Activated T-cell treated with anti-CD3 and anti-CD28 coated beads, Interleukin-2, amount 50 U/mL, for 24 hours (primary cell): Measurements from ENCODE around the gene APBA1.

Source experiments
- DNase-seq: peaks from one replicate; pipeline ENCODE4 v3.0.0-alpha.2; 2020
- H3K27ac Mint-ChIP-seq: 2 replicates; pipeline ENCODE4 v1.8.0; 2020; ENCODE audit warnings: mild to moderate bottlenecking, mixed read lengths
- H3K27me3 Mint-ChIP-seq: 2 replicates; pipeline ENCODE4 v1.8.0; 2020; ENCODE audit warnings: mixed read lengths
- H3K36me3 Mint-ChIP-seq: 2 replicates; pipeline ENCODE4 v1.8.0; 2020; ENCODE audit warnings: low read depth, mixed read lengths
- H3K4me1 Mint-ChIP-seq: 2 replicates; pipeline ENCODE4 v1.8.0; 2020; ENCODE audit warnings: low read depth, mixed read lengths
- H3K4me3 Mint-ChIP-seq: 2 replicates; pipeline ENCODE4 v1.8.0; 2020; ENCODE audit warnings: mild to moderate bottlenecking, moderate library complexity, mixed read lengths
- H3K9me3 Mint-ChIP-seq: 2 replicates; pipeline ENCODE4 v1.8.0; 2020; ENCODE audit warnings: mixed read lengths

Gene APBA1

GRCh38 chr9:69519470-69520240 is 152.5 kb downstream of the APBA1 start:
- Mint-ChIP-seq H3K36me3 (no peaks in the 10 kb centered on the region), H3K27me3 (peaks cover 4% of the 10 kb centered on the region), H3K4me1 (peaks cover 3% of the 10 kb centered on the region), H3K9me3 (peaks cover 3% of the 10 kb centered on the region), H3K4me3 (no peak overlapping the region), H3K27ac (no peak overlapping the region)
- no peak for DNase-seq

DNA sequence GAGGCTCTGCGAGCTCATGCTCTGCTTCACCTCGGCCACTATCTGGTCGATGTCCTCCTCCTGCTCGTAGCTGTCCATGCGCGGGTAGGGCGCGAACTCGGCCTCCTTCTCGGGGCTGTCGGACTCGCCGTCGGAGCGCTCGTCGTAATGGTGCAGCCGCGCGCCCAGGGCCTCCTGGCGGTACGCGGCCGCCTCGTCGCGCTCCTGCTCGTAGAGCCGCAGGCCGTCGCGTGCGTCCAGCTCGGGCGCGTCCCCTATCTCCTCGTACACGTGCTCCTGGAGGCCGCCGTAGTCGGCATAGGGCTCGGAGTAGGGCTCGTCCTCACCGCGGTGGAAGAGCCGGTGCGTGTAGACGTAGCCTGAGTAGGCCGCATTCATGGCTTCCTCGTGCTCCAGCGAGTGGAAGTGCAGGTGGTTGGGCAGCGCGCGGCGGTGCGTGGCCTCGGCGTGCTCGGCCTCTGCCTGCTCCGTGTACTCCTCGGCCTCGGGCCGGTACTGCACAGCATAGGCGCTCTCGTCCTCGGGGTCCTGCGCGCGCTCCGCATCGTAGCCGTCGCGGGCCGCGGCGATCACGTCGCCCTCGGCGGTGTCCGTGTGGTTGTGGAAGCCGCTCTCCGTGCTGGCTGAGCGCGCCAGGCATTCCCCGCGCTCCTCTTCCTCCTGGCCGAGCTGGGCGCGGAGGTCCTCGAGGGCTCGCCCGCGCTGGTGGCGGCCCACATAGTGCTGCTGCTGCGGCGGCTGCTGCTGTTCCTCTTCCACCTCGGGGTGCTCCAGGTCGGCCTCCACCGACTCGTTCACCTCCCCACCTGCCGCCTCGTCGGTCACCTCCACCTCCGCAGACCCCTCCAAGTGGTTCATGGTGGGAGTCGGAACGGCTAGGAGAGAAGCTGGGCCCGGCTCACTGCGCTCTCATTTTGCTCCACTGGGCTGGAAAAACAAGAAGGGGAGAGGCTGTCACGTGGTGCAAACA is 155.5 kb downstream of the APBA1 start:
- Mint-ChIP-seq H3K4me3 (no peak overlapping the region), H3K36me3 (no peaks in the 10 kb centered on the region), H3K27me3 (peaks cover 4% of the 10 kb centered on the region), H3K4me1 (peaks cover 3% of the 10 kb centered on the region), H3K9me3 (no peaks in the 10 kb centered on the region), H3K27ac (no peak overlapping the region)
- DNase-seq: no peak

- no peak for DNase-seq
- H3K4me3 Mint-ChIP-seq: no peak overlapping the region
- no peaks in the 10 kb centered on the region for H3K9me3 Mint-ChIP-seq
- peaks cover 3% of the 10 kb centered on the region for H3K4me1 Mint-ChIP-seq
- H3K36me3 Mint-ChIP-seq: no peaks in the 10 kb centered on the region
- peaks cover 3% of the 10 kb centered on the region for H3K27me3 Mint-ChIP-seq
- no peak overlapping the region for H3K27ac Mint-ChIP-seq
These were observed 156.4 kb downstream of the APBA1 start for GRCh38 chr9:69515810-69516209.

DNA sequence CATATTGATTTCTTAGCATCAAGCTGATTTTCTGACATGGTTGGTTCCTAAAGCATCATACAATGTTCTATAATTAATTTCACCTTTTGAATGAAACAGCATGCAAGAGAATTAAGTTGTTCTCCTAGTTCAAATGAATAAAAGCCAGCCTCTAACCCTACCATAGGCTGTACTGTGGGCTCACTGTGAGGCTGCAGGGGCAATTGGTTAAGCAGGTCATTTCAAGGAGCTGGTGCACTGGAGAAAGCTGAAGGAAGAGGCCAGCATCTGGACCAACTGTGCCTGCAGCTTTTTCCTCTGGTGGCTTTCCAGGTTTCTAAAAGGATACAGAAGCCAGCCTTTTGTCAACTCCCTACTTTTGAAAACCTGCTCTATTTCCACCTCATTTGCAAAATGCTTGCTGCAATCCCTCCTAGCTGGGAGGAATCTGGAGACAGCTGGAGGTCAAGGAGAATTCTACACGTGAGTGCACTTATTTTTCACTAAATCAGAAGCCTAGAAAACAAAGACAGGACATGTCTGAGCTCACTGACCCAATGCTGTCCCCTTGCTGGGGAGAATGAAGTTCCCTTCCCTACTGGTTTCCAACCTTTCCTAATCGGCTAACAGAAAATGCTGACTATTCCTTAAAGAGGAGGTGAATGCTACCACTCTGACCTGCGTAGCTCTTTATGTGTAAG is 158.9 kb downstream of the APBA1 start:
- Mint-ChIP-seq H3K4me1 (no peaks in the 10 kb centered on the region), H3K4me3 (no peak overlapping the region), H3K27me3 (no peaks in the 10 kb centered on the region), H3K27ac (no peak overlapping the region), H3K36me3 (no peaks in the 10 kb centered on the region), H3K9me3 (no peaks in the 10 kb centered on the region)
- no peak for DNase-seq

GRCh38 chr9:69504058-69504457 is 168.1 kb downstream of the APBA1 start:
- Mint-ChIP-seq H3K4me1 (peaks cover 4% of the 10 kb centered on the region), H3K4me3 (no peak overlapping the region), H3K27ac (no peak overlapping the region), H3K9me3 (no peaks in the 10 kb centered on the region), H3K36me3 (no peaks in the 10 kb centered on the region), H3K27me3 (no peaks in the 10 kb centered on the region)
- DNase-seq: no peak

DNA sequence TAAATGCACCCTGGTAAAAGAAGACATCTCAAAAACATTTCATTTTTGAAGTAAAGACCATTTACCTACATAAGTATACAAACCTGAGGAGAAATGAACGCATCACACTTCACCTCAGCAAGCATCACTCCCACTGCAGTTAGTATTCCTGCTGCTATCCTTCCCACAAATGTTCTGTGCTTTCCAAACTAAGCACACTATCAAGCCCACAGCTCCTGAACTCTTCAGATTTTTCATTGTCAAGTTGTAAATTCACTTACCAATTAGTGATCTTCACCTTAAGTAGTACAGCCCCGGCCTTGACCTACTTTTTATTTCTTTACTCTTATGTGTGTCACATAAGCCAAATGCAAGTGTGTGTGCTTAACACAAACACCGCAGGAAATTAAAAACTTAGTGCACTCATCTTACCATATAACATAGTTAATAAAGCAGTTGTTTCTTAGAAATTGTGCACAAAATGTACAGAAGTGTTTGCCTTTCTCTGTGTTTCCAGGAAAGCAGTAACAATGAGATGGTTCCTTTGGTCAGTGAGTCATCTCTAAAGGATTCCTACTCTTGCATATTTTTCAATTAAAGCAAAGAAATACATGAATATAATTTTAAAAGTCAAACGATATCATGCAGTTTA is 169.4 kb downstream of the APBA1 start:
- Mint-ChIP-seq H3K36me3 (no peaks in the 10 kb centered on the region), H3K27ac (no peak overlapping the region), H3K9me3 (no peaks in the 10 kb centered on the region)

DNA sequence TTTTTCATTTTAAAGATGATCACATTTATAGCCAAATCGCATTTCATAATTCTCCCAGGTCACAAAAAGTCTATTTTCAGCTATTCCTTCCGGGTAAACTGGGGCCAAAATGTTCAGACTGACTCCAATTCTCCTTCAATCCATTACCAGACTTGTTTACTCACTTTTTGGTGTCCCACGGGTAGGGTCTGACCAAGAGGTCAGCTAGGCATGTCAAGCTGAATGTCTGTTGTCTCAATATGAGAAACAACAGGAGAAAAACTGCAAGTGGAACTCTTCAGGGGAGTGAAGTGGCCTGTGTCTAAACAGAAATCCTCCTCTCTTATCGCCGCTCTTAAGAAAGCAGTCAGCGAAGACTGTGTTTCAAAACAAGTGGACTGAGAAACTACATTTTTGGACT is 171.3 kb downstream of the APBA1 start:
- DNase-seq: no peak
- Mint-ChIP-seq H3K36me3 (no peaks in the 10 kb centered on the region), H3K27me3 (no peaks in the 10 kb centered on the region), H3K27ac (no peak overlapping the region), H3K4me1 (peaks cover 9% of the 10 kb centered on the region), H3K4me3 (no peak overlapping the region), H3K9me3 (no peaks in the 10 kb centered on the region)

More for the DNA sequence above, 169.4 kb downstream of the APBA1 start:
- peaks cover 4% of the 10 kb centered on the region for H3K4me1 Mint-ChIP-seq
- DNase-seq: no peak
- H3K4me3 Mint-ChIP-seq: no peak overlapping the region
- H3K27me3 Mint-ChIP-seq: no peaks in the 10 kb centered on the region

- no peak for DNase-seq
- Mint-ChIP-seq H3K27me3 (no peaks in the 10 kb centered on the region), H3K27ac (no peak overlapping the region), H3K9me3 (no peaks in the 10 kb centered on the region), H3K4me1 (peaks cover 9% of the 10 kb centered on the region), H3K36me3 (no peaks in the 10 kb centered on the region), H3K4me3 (no peak overlapping the region)
These were observed 172.2 kb downstream of the APBA1 start for GRCh38 chr9:69499959-69500358.

DNA sequence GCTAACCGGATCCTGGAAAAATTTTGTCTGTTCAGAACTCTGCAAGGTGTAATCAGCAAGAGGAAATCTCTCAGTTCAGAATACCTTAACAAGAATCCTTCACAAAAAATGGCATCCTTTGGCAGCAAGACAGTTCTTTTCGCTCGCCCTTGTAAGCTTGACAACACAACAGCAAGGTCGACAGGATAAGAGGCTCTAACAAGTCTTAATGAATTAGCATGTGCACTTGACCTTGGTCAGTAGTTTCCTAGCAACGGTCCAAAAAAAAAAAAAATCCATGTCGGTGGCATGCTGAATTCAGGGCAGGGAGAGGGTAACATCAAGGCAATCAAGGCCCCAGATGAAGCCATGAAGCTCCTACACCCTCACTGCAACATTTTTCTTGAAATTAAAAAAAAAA is 172.8 kb downstream of the APBA1 start:
- DNase-seq: no peak
- Mint-ChIP-seq H3K4me1 (peaks cover 9% of the 10 kb centered on the region), H3K9me3 (no peaks in the 10 kb centered on the region), H3K27me3 (no peaks in the 10 kb centered on the region), H3K27ac (no peak overlapping the region), H3K4me3 (no peak overlapping the region), H3K36me3 (no peaks in the 10 kb centered on the region)

- DNase-seq: no peak
- no peaks in the 10 kb centered on the region for H3K27me3 Mint-ChIP-seq
- no peak overlapping the region for H3K4me3 Mint-ChIP-seq
- H3K36me3 Mint-ChIP-seq: no peaks in the 10 kb centered on the region
- peaks cover 9% of the 10 kb centered on the region for H3K4me1 Mint-ChIP-seq
- no peaks in the 10 kb centered on the region for H3K9me3 Mint-ChIP-seq
- H3K27ac Mint-ChIP-seq: no peak overlapping the region
These were observed 173.7 kb downstream of the APBA1 start for GRCh38 chr9:69498470-69498869.

- H3K4me1 Mint-ChIP-seq: peaks cover 7% of the 10 kb centered on the region
- no peak for DNase-seq
- no peak overlapping the region for H3K4me3 Mint-ChIP-seq
- H3K36me3 Mint-ChIP-seq: no peaks in the 10 kb centered on the region
- no peak overlapping the region for H3K27ac Mint-ChIP-seq
- no peaks in the 10 kb centered on the region for H3K9me3 Mint-ChIP-seq
- H3K27me3 Mint-ChIP-seq: no peaks in the 10 kb centered on the region
These were observed 174.4 kb downstream of the APBA1 start for GRCh38 chr9:69497816-69498215.

DNA sequence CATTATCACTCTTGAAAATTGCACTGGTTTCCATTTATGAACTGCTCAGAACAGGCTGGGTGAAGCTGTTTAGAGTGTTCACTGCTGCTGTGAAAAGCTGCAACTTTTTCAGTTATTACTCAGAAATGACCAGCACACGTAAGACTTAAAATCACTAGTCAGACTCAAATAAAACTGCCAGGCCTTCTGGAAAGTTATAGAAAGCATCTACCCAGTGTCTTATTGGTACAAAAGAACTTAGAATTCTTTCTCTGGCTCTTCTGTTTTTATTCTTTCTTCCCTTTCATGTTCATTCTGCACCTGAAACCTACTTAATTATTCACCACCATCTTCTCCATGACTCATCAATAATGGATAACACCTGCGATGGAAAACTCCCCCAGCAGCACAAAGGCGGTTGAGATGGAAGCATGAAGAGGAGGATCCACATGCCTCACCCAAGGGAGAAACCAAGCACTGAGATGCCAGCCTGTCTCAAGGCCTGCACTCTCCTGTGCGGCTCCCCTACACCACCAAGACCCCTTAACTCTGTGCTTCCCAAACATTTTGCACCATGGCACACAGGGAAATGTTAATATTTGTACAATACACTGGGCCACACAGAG is 175.2 kb downstream of the APBA1 start:
- Mint-ChIP-seq H3K9me3 (no peaks in the 10 kb centered on the region), H3K27ac (no peak overlapping the region), H3K4me3 (no peak overlapping the region), H3K36me3 (no peaks in the 10 kb centered on the region), H3K4me1 (peaks cover 5% of the 10 kb centered on the region), H3K27me3 (no peaks in the 10 kb centered on the region)
- DNase-seq: no peak

DNA sequence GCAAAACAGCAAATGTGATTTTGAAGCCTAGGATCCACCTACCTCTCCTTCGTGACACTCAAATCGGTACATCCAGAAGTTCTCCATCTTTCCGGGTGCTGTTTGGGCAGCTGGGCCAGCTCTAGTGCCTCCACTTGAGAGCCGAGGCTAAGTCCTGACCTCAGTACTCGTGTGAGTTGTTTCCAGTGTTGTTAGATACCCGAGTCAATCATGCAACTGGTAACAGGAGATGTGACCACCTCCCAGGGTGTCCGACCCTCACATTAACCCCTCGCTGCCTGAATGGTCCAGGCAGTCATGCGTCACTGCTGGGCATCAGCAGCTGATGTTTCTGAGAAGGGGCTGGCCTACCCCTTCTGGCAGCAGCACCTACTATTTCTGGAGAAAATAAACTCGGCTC is 176.9 kb downstream of the APBA1 start:
- no peak overlapping the region for H3K4me3 Mint-ChIP-seq
- H3K36me3 Mint-ChIP-seq: no peaks in the 10 kb centered on the region
- no peaks in the 10 kb centered on the region for H3K27me3 Mint-ChIP-seq
- DNase-seq: no peak
- H3K4me1 Mint-ChIP-seq: peaks cover 5% of the 10 kb centered on the region
- no peak overlapping the region for H3K27ac Mint-ChIP-seq
- H3K9me3 Mint-ChIP-seq: no peaks in the 10 kb centered on the region

DNA sequence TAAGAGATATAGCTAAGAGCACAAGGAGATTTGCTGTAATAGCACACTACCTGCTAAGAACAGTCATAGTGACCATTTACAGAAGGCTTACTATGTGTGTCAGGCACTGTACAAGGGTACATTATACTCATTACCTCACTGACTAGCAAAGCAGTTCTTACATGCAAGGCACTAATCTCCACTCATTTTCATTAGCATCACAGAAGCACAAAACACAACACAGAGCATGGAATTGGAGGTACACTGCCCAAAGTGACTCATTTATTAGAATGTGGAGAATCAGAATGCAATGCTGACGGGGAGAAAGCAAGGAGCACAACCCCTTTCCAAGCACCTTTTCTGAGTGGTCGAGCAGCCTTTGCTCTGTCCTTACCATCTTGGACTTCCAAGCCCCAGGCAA is 177.4 kb downstream of the APBA1 start:
- Mint-ChIP-seq H3K27me3 (no peaks in the 10 kb centered on the region), H3K4me3 (no peak overlapping the region), H3K27ac (no peak overlapping the region), H3K9me3 (no peaks in the 10 kb centered on the region), H3K36me3 (no peaks in the 10 kb centered on the region), H3K4me1 (peaks cover 5% of the 10 kb centered on the region)
- DNase-seq: no peak
